Erythroblast (primary cell): ENCODE results near the gene TAOK2.

Experiments
- GATA1 ChIP-seq: IDR thresholded peaks from 2 replicates; pipeline ENCODE4 v1.6.1; 2011; ENCODE audit warnings: low read depth, mild to moderate bottlenecking, control low read depth, low read length, moderate library complexity
- POLR2A ChIP-seq: IDR thresholded peaks from 2 replicates; pipeline ENCODE4 v1.6.1; 2011; ENCODE audit warnings: mild to moderate bottlenecking, low read length

DNA sequence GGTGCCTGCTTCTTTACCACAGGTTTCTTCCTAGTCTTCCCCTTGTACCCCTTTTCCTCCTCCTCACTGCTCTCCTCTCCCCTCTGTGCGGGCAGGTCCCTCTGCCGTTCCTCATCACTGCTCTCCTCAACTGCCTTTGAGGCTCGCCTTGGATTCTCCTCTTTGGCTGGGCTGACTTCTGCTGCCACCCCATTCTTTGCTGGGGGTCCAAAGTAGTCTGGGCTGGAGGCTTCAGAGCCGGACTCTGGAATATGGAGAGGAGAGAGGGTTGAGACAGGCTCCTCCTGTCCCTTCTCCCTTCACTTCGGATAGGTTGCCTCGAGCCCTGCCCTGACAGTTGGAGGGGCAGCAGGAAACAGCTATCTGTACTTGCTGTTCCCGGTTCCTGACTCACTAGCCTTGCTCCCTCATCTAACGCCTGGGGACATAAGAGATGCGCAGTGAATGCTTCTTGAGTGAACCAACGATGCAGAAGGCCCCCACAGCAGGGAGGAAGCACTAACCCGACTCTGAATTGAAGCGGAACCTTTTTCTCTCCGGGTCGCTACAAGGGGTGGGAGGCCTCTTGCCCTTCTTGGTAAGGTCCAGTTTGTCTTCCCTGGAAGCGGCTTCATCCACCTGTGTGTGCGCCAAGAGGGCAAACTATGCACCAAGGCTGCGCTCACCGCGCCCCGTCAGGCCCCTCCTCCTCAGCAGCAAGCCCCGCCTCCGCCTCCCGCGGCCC lies 21.1 kb downstream of the TAOK2 start:
- TF ChIP-seq POLR2A: no peak
- TF ChIP-seq GATA1: no peak
